Activated T-cell treated with anti-CD3 and anti-CD28 coated beads for 24 hours (primary cell): Measurements from ENCODE around the gene ISG15.

Source experiments
- DNase-seq: peaks from one replicate; pipeline ENCODE4 v3.0.0-alpha.2; 2020; ENCODE audit warnings: low read depth

The ISG15 gene

DNA sequence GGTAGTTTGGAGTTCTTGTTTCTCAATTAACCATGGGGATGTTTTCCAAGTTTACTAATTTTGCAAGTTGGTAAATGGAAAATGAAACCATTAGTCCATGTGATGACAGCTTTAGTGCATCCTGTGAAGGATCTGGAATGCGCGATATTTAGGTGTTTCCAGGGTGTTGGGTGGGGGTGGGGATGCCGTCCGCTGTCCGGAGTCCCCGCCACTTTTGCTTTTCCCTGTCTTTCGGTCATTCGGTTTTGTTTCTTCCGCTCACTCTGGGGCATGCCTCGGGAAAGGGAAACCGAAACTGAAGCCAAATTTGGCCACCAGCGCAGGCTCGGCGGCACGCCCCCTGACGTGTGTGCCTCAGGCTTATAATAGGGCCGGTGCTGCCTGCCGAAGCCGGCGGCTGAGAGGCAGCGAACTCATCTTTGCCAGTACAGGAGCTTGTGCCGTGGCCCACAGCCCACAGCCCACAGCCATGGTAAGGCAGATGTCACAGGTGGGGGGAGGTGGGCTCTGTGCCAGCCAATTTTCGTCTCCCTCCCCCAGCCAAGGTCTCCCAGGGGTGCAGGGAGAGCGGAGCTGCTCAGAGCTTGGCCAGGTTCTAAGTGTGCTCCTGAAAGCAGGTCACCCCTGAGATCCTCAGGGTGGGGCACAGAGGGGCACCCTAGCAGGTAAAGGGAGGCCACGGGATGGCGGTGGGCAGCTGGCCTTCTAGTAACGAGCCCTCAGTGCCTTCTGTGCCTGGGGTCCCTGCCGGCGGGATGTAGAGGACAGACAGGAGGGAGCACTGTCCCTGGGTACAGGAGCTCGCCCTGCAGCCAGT lies at the start of gene ISG15:
Gene ISG15, plus strand, starts transcription at position 393 of the 817 bp plus-strand sequence. Its CDS starts 77 bp downstream, at position 470.
- DNase-seq = peak; percentile 78

DNA sequence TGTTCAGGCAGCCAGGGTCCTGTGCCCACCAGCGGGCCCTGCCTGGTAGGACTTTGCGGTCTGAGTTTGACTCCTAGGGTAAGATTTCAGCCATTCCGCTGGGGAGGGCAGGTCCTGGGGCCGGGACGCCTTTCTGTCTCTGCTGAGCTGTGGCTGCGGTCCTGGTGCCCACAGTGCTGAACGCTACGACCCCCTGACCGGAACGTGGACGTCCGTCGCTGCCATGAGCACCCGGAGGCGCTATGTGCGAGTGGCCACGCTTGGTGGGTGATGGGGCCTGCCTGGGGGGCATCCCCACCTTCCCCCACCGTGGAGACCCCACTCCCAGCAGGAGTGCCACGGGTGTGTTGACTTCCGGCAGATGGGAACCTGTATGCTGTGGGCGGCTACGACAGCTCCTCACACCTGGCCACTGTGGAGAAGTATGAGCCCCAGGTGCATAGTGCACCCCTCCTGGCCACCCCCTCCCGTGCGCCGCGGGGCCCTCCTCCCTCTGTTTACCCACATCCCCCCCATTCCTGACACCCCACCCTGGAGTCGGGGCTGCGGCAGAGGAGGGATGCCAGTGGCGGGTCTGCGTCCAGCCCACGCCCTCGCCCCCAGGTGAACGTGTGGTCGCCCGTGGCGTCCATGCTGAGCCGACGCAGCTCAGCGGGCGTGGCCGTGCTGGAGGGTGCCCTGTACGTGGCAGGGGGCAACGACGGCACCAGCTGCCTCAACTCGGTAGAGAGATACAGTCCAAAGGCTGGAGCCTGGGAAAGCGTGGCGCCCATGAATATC lies 49.4 kb upstream of the ISG15 start:
- DNase-seq = no peak

DNA sequence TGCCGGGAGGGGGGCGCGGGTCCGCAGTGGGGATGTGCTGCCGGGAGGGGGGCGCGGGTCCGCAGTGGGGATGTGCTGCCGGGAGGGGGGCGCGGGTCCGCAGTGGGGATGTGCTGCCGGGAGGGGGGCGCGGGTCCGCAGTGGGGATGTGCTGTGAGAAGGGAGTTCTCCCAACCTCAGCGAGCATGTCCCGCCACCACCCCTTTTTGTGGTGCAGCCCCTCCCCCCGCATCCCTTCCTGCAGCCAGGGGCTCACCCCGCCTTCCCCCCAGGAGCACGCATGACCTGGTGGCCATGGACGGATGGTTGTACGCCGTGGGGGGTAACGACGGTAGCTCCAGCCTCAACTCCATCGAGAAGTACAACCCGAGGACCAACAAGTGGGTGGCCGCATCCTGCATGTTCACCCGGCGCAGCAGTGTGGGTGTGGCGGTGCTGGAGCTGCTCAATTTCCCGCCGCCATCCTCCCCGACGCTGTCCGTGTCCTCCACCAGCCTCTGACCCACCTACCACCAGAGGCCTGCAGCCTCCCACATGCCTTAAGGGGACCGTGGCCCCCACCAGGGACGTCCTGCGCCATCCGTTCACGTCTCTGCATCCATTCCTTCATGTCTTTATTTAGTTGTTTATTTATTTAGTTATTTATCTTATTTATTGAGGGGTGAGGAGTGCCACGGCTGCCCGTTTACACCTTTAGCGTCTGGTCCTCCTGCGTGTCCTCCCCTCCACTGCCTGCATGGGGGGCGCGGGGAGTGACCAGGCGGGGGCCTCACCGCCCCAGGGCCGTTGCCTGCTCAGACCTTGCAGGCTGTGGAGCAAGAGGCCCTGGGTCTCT lies 48.4 kb upstream of the ISG15 start:
- no peak for DNase-seq

DNA sequence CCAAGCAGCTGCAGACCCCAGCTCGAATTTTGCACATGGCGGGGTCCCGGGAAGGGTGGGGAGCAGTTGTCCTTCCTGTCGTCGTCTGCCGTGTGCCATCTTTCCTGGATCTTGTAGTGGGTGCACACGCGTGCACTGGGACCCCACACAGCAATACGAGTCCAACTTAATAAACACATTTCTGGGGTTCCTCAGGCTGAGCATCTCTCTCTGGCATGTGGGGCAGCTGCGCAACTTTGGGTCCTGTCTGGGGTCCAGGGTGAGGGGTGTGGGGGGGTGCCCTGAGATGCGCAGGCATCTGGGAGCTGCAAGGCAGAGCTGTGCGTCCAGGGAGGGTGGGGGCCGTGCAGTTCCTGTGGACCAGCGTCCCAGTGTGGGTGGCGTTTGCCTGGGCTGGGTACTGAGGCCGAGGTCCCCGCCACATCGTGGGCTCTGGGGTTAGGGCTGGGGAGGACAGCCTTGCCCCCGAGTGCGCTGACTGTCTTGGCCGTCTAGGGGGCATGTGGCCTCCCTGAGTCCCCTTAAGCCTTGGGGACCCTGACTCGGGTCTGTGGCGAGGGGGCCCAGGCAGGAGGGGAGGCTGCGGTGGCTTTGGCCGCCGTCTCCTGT lies 47.7 kb upstream of the ISG15 start:
- DNase-seq = no peak

DNA sequence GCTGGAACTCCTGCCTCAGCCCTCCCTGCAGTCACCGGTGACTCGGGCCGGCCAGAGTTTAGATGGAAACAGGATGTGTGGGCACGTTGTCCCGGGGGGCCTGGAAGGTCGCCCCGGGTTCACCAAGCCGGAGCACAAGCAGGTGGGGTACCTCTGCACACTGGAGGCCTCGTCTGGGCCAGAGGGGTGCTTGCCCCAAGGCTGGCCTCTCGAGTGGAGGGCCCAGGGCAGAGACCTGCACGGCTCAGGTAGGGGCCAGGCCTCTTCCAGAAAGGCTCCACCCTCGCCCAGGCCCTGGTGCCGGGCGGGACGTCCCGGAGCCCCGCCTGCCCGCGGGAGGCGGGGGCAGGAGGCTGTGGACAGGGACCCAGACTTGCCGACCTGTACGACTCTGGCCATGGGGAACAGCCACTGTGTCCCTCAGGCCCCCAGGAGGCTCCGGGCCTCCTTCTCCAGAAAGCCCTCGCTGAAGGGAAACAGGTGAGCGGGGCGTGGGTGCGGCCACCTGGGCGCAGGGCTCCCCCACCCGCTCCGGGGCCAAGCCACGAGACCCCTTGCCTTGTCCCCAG lies 47.1 kb upstream of the ISG15 start, which contains the start of gene PLEKHN1:
Gene PLEKHN1, plus strand, starts transcription at position 348 of the 569 bp plus-strand sequence. Its CDS starts 50 bp downstream, at position 398.
- no peak for DNase-seq

DNA sequence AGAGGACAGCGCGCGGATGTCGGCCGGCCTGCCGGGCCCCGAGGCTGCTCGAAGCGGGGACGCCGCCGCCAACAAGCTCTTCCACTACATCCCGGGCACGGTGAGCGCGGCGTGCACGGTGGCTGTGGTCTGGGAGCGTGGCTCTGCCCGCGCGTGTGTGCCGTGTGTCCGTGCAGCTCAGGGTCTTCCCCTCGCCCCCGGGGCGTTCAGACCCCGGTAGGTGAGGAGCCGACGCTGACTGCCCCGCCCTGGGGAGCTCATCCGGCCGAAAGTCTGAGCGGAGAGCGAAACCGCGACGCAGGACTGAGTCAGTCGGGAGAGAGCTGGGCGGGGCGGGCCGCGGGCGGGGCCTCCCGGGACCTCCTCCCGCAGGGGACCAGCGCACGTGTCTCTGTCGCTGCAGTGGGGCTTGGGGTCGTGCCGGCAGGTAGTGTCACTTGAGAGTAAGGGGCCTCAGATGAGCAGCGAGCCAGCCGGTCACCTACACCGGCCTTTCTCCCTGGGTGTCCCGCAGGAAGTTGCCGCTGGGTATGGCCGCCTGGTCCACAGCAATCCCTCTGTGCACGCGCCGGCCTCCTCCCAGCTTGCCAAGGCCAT lies 46.5 kb upstream of the ISG15 start:
- peak; percentile 83 for DNase-seq

DNA sequence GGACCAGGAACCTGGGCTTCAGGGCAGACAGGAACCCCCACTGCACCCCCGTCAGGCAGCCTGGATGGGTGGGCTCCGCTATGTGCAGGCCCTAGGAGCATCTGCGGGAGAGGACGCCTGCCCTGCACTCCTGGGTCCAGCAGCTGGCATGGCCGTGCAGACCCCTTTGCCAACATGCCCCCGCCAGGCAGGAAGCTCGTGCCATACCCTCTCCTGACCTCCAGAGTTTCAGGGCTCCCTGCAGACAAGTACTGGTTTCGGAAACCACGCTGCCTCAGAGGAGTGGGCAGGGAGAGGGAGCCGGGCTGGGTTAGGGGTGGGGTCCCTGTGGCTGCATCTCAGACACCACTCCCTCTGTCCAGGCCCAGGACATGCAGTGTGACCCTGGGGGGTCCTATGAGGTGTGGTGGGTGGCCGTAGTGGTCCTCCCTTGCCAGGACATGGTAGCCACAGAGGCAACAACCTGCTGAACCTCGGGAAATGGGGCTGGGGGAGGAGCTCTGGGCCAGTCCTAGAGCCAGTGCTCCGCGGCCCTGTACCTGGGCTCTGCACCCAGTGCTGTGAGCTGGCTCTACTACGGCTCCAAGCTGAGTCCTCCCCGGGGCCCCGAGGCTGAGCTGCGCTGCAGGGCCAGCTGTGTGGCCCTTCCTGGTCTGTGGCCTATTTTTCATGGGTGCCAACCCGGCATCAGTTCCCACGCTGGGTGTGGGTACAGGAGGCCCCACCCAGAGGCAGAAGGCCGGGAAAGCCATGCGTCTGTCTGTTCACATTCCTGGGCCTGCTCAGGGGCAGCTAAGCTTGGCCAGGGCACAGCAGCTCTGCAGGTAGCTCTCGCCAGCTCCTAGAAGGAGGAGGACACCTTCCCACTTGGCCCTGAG lies 45.6 kb upstream of the ISG15 start:
- DNase-seq = no peak

DNA sequence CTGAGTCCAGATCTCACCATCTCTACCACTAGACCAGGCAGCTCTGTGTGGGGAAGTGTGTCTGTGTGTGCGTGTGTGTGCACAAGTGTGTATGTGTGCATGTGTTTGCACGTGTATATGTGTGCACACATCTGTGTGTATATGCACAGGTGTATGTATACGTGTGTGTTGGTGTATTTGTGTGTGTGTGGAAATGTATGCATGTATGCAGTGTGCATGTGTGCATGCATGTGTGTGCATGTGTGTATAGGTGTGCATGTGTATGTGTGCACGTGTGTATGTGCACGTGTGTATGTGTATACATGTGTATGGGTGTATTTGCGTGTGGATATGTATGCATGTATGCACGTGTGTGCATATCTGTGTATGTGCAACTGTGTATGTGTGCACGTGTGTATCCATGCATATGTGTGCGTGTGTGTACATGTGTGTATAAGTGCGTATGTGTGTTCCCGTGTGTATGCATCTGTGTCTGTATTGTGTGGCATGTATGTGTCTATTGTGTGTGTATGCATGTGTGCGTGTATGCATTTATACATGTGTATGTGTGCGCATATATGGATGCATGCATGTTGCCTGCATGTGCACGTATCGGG lies 43.9 kb upstream of the ISG15 start:
- no peak for DNase-seq

DNA sequence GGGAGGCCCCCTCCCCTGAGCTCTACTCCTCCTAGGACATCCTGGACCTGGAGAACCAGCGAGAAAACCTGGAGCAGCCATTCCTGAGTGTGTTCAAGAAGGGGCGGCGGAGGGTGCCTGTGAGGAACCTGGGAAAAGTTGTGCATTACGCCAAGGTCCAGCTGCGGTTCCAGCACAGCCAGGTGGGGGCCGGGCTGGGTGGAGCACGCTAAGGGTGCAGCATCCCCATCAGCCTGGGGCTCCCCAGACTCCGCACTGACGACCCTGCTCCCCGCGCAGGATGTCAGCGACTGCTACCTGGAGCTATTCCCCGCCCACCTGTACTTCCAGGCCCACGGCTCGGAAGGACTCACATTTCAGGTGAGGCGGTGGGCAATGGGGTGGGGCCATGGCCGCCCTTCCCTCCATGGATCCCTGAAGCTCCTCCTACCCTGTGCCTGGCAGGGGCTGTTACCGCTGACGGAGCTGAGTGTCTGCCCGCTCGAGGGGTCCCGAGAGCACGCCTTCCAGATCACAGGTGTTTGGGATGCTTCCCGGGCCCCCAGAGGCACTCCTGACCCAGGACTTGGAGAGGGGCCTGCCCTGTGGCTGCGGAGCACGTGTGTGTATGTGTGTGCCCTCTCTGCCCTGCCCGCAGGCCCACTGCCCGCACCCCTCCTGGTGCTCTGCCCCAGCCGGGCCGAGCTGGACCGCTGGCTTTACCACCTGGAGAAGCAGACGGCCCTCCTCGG lies 42.9 kb upstream of the ISG15 start:
- DNase-seq = no peak

DNA sequence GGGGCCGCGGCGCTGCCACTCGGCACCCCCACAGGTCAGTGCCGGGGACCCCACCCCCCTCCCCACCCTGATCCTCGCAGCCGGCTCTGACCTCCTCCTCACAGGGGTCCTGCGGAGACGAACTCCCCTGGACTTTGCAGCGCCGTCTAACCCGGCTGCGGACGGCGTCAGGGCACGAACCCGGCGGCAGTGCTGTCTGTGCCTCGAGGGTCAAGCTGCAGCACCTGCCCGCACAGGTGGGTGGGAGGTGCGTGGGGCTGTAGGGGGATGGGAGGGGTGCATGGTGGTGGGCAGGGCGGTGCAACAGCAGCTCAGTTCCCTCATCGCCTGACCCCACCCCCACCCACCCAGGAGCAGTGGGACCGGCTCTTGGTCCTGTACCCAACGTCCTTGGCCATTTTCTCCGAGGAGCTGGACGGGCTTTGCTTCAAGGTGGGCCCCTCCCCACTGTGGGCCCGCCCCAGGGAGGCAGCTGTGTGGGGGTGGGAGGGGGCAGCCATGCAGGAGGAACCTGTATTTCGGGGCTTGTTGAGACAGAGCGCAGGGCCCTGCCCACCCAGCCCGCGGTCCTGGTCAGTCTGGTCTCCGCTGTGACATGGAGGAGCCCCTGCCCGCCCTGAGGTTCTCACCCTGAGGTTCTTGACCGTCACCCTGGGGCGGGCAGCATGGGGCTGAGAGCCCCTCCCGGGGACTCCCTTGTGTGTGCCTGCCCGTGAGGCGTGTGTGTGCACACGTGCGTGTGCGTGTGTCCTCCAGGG lies 42.1 kb upstream of the ISG15 start:
- DNase-seq = no peak

DNA sequence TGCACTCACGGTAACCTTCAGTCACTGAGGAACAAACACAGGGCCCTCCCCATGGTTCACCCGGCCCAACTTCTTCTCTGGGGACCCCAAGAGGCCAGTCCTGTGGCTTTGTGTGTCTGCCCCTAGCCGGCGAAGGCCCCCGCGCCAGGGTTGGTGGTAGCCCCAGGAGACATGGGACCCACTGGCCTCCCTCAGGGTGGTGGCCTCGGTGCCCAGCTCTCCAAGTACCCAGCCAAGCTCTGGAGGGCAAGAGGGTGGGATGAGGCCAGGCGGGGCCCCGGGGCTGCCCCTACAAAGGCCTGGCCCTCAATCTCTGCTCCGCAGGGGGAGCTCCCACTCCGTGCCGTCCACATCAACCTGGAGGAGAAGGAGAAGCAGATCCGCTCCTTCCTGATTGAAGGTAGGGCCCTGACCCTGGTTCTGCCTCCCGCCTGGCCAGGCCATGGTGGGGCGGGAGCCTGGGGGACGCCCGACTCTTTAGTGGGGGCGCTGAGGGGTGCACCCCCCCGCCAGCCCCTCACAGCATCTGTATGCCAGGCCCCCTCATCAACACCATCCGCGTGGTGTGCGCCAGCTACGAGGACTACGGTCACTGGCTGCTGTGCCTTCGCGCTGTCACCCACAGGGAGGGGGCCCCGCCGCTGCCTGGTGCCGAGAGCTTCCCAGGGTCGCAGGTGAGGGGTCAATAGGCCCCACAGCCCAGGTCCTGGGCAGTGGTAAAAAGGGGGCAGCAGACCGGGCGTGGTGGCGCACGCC lies 41.4 kb upstream of the ISG15 start:
- DNase-seq = no peak

DNA sequence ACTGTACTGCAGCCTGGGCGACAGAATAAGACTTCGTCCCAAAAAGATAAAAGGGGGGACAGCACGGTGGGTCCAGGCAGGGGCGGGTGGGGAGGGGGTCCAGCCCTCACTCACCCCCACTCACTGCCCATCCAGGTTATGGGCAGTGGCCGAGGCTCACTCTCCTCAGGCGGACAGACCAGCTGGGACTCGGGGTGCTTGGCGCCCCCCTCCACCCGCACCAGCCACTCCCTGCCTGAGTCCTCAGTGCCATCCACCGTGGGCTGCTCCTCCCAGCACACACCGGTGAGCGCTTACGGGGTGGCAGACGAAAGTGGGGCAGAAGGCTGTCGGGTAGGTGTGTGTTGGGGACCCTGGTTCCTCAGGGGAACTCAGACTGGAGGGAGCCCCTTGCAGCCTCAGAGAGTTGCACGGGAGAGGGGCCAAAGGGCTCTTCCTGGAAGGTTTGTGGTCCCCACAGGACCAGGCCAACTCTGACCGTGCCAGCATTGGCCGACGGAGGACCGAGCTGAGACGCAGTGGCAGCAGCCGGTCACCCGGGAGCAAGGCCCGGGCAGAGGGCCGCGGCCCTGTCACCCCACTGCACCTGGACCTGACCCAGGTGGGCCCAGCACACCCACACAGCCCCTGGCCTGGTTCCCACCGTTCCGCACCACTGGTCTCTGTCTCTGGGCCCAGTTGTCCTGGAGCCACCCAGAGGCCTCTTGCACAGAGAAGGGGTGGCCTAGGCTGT lies 40.4 kb upstream of the ISG15 start:
- no peak for DNase-seq

DNA sequence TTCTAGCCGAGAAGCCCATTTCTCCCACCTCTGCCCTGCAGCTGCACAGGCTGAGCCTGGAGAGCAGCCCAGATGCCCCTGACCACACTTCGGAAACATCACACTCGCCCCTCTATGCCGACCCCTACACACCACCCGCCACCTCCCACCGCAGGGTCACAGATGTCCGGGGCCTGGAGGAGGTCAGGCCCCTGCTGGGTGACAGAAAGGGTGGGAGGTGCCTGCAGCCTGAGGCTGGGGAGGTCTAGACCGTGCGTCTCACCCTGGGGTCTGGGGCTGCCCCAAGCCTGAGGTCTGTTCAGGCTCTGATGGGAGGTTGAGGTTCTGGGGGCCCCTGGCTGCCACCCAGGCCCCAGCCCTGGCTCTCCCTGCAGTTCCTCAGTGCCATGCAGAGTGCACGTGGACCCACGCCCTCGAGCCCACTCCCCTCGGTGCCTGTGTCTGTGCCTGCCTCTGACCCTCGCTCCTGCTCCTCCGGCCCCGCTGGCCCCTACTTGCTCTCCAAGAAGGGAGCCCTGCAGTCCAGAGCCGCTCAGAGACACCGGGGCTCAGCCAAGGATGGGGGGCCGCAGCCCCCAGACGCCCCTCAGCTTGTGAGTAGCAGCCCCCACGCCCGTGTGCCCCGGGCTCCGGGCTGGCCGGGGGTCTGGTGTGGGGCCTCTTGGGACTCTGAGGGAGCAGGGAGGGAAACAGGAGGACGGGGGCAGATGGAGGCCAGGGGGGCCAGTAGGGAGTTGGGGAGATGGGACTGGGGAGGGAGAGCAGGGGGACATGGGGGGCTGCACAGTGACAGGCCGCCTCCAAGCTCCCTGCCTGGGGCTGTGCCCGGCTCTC lies 39.6 kb upstream of the ISG15 start:
- no peak for DNase-seq

DNA sequence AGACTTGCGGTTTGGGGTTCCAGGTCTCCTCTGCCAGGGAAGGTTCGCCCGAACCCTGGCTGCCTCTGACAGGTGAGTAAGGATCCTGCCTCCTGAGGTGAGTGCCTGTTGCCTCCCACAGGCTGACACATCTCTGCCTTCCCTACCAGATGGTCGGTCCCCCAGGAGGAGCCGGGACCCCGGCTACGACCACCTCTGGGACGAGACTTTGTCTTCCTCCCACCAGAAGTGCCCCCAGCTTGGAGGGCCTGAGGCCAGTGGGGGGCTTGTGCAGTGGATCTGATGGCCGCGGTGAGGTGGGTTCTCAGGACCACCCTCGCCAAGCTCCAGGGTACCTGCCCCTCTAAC lies 39.0 kb upstream of the ISG15 start:
- DNase-seq = no peak

DNA sequence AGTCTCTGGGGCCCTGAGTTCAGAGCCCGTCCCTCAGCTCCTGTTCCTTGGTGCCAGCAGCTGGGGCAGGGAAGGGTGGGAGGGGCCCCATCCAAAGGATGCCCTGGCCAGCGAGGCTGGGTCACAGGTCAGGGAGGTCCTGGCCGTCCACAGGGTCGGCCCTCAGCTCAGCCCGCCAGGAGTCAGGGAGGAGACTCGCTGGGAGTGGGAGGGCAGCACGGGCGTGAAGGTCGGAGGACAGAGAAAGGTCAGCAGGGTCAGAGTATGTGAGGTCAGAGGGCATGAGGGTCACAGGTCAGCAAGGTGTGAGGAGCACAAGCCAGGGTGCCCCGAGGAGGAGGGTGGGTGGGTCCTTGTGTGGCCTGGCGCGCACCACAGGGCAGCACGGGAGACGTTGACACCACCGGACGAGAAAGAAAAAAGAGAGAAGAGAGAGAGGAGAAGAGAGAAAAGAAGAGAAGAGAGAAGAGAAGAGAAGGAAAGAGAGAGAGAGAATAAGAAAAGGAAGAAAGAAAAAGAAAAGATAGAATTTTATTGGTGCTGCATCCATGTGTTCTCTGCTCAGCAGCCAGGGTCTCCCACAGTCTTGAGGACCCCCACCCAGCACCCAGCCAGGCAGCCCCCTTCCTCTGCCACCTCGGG lies 38.5 kb upstream of the ISG15 start:
- no peak for DNase-seq
